ENCODE results near the gene KIF21A.

The KIF21A gene

GRCh38 chr12:39252628-39253027 is 190.3 kb downstream of the KIF21A start:
- no peak for DNase-seq
